Right atrium auricular region (tissue), 2 donors: ENCODE results near the gene TNFSF9. TPM values are rescaled to one million over a fixed set of nuclear protein-coding genes. Genes with fewer than 3 reads are reported as not detected.

ENCODE experiments used
- DNase-seq: peaks from one replicate; pipeline ENCODE4 v3.0.0-alpha.2; 2019; ENCODE audit warnings: low spot score
- H3K27ac ChIP-seq, 2 donors: fragments of 200-600 bp; sonication (generic); 1 replicate in 1 of 2; 2 replicates in 1 of 2; pipeline ENCODE4 v1.5.1; 2016 to 2019
- H3K27me3 ChIP-seq, 2 donors: fragments of 200-600 bp; sonication (generic); one replicate each; pipeline versions ENCODE4 v1.5.1 to v1.6.0; 2017 to 2019
- H3K36me3 ChIP-seq: fragments of 200-600 bp; sonication (generic); one replicate; pipeline ENCODE4 v1.5.1; 2016
- H3K4me1 ChIP-seq, 2 donors: fragments of 200-600 bp; sonication (generic); one replicate each; pipeline versions ENCODE4 v1.5.1 to v1.6.0; 2017 to 2019
- H3K4me3 ChIP-seq, 2 donors: fragments of 200-600 bp; sonication (generic); 1 replicate in 1 of 2; 2 replicates in 1 of 2; pipeline ENCODE4 v1.5.1; 2017 to 2019; ENCODE audit warnings: mild to moderate bottlenecking in 1 of 2, moderate library complexity in 1 of 2
- H3K9me3 ChIP-seq, 2 donors: fragments of 200-600 bp; sonication (generic); one replicate each; pipeline ENCODE4 v1.5.1; 2019
- total RNA-seq, 2 donors: library from RNA; depleted of rRNA; stranded (reverse); fragments of >200 nt; gene quantifications; one replicate each; pipeline ENCODE4 v1.1.0, GENCODE V29; 2016
- TF ChIP-seq, protein P1 (sequence below), 2 donors: fragments of 200-600 bp; sonication (generic); IDR thresholded peaks; one replicate each; pipeline ENCODE4 v1.5.1; 2019; ENCODE audit warnings: antibody characterized with exemption in 2 of 2

The TNFSF9 gene
- total RNA-seq, 2 donors from 2014 or later: 0.43 TPM; not detected in 1

DNA sequence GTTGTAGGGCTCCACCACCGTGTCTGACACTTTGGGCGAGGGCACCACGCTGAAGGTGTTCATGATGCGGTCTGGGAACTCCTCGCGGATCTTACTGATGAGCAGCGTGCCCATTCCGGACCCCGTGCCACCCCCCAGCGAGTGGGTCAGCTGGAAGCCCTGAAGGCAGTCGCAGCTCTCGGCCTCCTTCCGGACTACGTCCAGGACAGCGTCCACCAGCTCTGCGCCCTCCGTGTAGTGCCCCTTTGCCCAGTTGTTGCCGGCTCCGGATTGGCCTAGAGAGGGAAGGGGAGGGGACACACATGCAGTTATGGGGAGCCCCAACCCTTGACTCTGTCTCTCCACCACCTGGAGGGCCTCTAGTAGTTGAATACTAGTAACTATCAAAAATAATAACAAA is 34.9 kb upstream of the TNFSF9 start:
- TF ChIP-seq, protein P1, sequence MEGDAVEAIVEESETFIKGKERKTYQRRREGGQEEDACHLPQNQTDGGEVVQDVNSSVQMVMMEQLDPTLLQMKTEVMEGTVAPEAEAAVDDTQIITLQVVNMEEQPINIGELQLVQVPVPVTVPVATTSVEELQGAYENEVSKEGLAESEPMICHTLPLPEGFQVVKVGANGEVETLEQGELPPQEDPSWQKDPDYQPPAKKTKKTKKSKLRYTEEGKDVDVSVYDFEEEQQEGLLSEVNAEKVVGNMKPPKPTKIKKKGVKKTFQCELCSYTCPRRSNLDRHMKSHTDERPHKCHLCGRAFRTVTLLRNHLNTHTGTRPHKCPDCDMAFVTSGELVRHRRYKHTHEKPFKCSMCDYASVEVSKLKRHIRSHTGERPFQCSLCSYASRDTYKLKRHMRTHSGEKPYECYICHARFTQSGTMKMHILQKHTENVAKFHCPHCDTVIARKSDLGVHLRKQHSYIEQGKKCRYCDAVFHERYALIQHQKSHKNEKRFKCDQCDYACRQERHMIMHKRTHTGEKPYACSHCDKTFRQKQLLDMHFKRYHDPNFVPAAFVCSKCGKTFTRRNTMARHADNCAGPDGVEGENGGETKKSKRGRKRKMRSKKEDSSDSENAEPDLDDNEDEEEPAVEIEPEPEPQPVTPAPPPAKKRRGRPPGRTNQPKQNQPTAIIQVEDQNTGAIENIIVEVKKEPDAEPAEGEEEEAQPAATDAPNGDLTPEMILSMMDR (IDR thresholded peaks at IDR 0.05): no peak
- H3K4me3 ChIP-seq: no peak overlapping the region
- no peak for DNase-seq
- no peaks in the 10 kb centered on the region for H3K27me3 ChIP-seq
- H3K27ac ChIP-seq: no peak overlapping the region
- H3K9me3 ChIP-seq: peaks cover 0 to 13% of the 10 kb centered on the region in 2 donors
- no peaks in the 10 kb centered on the region for H3K36me3 ChIP-seq
- H3K4me1 ChIP-seq: no peaks in the 10 kb centered on the region

DNA sequence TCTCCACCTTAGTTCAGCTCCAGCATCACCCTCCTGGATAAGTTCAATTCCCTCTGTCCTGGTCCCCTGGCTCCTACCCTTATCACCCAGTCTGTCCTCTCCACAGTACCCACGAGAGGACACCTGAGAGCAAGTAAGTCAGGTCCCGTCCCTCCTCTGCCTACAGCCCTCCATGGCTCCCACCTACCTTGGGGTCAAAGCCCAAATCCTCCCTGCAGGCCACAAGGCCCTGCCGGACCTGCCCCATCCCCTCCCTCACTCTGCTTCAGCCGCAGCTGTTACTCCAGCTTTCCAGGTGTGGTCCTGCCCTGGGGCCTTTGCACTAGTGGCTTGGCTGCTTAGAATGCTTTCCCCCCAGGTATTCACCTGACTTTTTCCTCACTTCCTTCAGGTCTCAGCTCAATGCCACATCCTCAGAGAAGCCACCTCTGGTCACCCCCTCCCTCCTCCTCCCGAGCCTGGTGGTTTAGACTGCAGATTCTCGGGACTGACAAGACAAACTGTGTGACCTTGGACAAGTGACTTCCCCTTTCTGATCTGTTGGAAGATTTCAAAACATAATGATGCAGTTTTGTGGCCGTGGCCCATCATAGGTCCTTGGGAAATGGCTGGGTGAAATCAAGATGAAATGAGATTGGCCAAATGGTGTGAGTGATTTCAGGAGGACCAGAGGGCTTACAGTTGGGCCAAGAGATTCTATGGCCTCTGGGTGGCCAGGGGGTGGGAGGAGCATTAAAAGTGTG is 32.4 kb upstream of the TNFSF9 start:
- DNase-seq: no peak
- Histone ChIP-seq H3K27me3 (peaks cover 0 to 12% of the 10 kb centered on the region in 2 donors), H3K36me3 (no peaks in the 10 kb centered on the region), H3K9me3 (no peaks in the 10 kb centered on the region), H3K27ac (no peak overlapping the region), H3K4me1 (peaks cover 0 to 14% of the 10 kb centered on the region in 2 donors), H3K4me3 (no peak overlapping the region)
- TF ChIP-seq, protein P1 (IDR thresholded peaks at IDR 0.05): no peak

DNA sequence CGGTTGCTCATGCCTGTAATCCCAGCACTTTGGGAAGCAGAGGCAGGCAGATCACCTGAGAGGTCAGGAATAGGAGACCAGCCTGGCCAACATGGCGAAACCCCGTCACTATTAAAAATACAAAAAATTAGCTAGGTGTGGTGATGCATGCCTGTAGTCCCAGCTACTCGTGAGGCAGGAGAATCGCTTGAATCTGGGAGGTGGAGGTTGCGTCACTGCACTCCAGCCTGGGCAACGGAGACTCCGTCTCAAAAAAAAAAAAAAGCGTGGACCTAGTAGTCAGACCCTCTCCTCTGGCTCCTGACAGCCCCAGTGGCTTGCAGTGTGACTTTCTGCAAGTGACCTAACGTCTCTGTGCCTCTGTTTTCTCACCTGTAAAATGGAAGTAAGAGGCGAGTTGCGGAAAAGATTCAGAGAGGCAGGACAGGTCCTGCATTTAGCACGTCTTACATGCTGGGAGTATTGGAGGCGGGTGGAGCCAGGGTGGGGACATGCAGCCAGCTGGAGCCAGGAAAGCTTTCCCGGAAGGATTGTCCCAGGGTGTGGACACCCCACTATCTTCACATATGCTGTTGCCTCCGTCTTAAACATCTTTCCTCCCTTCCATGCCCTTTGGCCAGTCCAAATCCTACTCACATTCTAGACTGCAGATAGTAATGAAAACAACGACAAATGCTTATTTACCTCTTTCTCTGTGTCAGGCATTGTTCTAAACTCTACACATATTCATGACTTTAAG is 31.6 kb upstream of the TNFSF9 start:
- peaks cover 0 to 12% of the 10 kb centered on the region in 2 donors for H3K27me3 ChIP-seq
- peaks cover 0 to 14% of the 10 kb centered on the region in 2 donors for H3K4me1 ChIP-seq
- H3K36me3 ChIP-seq: no peaks in the 10 kb centered on the region
- no peak overlapping the region for H3K4me3 ChIP-seq
- TF ChIP-seq, protein P1 (IDR thresholded peaks at IDR 0.05): no peak
- no peak for DNase-seq
- no peaks in the 10 kb centered on the region for H3K9me3 ChIP-seq
- H3K27ac ChIP-seq: no peak overlapping the region

DNA sequence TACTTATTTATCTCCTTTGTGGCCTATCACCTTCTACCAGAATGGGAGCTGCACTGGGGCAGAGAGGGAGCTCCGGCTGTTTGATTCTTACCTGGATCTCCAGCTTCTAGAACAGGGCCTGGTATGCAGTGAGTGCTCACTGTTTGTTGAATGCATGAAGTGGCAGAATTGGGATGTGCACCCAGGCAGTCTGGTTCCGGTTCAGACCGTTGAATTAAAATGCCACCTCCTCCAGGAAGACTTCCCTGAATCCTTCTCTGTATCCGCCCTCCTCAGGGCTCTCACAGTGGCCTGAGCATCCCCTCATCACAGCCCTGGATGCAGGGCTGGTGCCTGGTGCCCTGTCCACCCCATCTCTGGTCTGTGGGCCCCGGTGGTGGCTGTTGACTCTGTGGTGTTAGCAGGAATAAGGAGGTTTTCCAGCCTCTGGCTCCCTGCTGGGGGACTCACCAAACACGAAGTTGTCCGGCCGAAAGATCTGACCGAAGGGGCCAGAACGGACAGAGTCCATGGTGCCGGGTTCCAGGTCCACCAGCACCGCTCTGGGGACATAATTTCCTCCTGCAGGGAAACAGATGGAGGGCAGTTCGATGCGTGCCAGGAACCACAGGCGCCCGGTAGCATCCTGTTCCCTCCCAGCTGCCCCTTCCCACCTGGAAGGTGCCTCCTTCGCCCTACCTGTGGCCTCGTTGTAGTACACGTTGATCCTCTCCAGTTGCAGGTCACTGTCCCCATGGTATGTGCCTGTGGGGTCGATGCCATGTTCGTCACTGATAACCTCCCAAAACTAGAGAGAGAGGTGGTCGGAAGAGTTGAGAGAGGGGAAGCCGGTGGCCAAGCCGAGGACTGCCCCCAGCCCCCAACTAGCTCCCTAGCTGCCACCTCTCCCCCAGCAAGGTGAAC is 29.7 kb upstream of the TNFSF9 start:
- peak overlapping the region in 1 of 2 donors; percentile 52 for H3K4me3 ChIP-seq
- no peak overlapping the region for H3K27ac ChIP-seq
- no peaks in the 10 kb centered on the region for H3K36me3 ChIP-seq
- peaks cover 0 to 12% of the 10 kb centered on the region in 2 donors for H3K27me3 ChIP-seq
- no peak for DNase-seq
- H3K4me1 ChIP-seq: peaks cover 0 to 14% of the 10 kb centered on the region in 2 donors
- no peaks in the 10 kb centered on the region for H3K9me3 ChIP-seq
- TF ChIP-seq, protein P1 (IDR thresholded peaks at IDR 0.05): no peak

DNA sequence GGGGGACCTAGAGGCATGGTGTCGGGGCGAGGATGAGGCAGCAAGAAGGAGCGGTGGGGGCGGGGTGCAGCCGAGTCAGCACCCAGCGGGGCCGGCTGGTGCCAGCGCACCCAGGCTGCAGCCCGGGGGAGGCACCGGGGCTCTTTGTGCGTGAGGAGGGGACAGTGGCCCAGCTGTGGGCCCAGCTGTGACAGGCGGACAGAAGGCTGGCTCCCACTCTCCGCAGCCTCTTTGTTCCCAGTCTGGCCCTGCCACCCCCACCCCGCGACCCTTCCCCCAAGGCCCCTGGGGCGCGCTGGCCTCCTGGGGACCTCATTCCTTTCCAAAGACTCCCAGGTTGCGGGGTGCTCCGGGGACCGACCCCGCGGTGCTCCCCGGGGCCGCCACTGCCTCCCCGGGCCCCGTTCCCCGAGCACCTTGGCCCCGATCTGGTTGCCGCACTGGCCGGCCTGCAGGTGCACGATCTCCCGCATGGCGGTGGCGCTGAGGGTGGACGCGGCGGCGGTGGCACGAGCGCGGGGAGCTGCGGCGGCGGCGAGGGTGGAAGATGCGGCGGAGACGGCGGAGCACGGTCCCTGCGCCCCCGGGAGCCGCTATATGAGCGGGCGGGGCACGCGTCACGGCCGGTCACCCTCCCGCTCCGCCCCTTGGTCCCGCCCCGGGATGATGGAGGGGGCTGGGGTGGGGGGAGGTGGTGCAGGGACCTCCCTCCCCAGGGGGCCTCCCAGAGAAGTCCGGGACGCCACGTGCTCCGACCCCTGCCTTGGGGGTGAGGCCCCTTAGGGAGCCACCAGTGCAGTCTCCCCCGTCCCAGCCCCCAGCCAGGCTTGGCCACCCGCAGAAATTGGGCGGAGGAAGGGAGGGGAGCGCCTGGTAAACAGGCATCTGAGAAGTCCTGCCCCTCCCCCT is 28.8 kb upstream of the TNFSF9 start, which contains the start of gene TUBB4A:
Gene TUBB4A (minus strand): TSS at position 570 of the 909 bp plus-strand sequence. CDS start 97 bp downstream, at position 473.
- Histone ChIP-seq H3K9me3 (no peaks in the 10 kb centered on the region), H3K27me3 (peaks cover 0 to 12% of the 10 kb centered on the region in 2 donors)
- no peak for DNase-seq

More for the DNA sequence above, 28.8 kb upstream of the TNFSF9 start, which contains the start of gene TUBB4A:
- TF ChIP-seq, protein P1 (IDR thresholded peaks at IDR 0.05): no peak
- H3K4me3 ChIP-seq: peak within 1 kb of the TSS; percentile 9 to 52
- no peak within 1 kb of the TSS for H3K27ac ChIP-seq
- H3K4me1 ChIP-seq: peaks cover 0 to 14% of the 10 kb centered on the region in 2 donors
- no peaks in the 10 kb centered on the region for H3K36me3 ChIP-seq
